ENCODE results near the gene PCGF6.

PCGF6 gene

GRCh38 chr10:103257812-103258211, 93.1 kb downstream of the PCGF6 start:
- no peaks in the 10 kb centered on the region for H3K27me3 ChIP-seq (ENCODE audit: insufficient read depth, low read length)
- no peaks in the 10 kb centered on the region for H3K9me2 ChIP-seq (ENCODE audit: low read depth, low read length)
- no peaks in the 10 kb centered on the region for H3K36me3 ChIP-seq (ENCODE audit: insufficient read depth, low read length)
- no peaks in the 10 kb centered on the region for H3F3A ChIP-seq (ENCODE audit: insufficient read depth, low read length)
- no peaks in the 10 kb centered on the region for H3K9me3 ChIP-seq (ENCODE audit: low read length)
- H3K4me2 ChIP-seq (ENCODE audit: low read length), result no peak overlapping the region
- H4K20me1 ChIP-seq (ENCODE audit: insufficient read depth, low read length), result no peaks in the 10 kb centered on the region
- H3K79me2 ChIP-seq (ENCODE audit: insufficient read depth, low read length), result no peaks in the 10 kb centered on the region
- TF ChIP-seq, protein P1, sequence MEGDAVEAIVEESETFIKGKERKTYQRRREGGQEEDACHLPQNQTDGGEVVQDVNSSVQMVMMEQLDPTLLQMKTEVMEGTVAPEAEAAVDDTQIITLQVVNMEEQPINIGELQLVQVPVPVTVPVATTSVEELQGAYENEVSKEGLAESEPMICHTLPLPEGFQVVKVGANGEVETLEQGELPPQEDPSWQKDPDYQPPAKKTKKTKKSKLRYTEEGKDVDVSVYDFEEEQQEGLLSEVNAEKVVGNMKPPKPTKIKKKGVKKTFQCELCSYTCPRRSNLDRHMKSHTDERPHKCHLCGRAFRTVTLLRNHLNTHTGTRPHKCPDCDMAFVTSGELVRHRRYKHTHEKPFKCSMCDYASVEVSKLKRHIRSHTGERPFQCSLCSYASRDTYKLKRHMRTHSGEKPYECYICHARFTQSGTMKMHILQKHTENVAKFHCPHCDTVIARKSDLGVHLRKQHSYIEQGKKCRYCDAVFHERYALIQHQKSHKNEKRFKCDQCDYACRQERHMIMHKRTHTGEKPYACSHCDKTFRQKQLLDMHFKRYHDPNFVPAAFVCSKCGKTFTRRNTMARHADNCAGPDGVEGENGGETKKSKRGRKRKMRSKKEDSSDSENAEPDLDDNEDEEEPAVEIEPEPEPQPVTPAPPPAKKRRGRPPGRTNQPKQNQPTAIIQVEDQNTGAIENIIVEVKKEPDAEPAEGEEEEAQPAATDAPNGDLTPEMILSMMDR (IDR thresholded peaks at IDR 0.05; ENCODE audit: low read length), result no peak
- TF ChIP-seq EZH2 (IDR thresholded peaks at IDR 0.05; ENCODE audit: borderline replicate concordance, low read length), result no peak
- no peaks in the 10 kb centered on the region for H3K4me1 ChIP-seq (ENCODE audit: insufficient read depth, low read length, severe bottlenecking)
- H3K27ac ChIP-seq (ENCODE audit: low read depth, low read length, poor library complexity, severe bottlenecking), result no peak overlapping the region
- H3K9ac ChIP-seq (ENCODE audit: low read length), result no peak overlapping the region
- H2AFZ ChIP-seq (ENCODE audit: low read length), result no peak overlapping the region
- H3K4me3 ChIP-seq (ENCODE audit: low read depth, low read length, poor library complexity, severe bottlenecking), result no peak overlapping the region

DNA sequence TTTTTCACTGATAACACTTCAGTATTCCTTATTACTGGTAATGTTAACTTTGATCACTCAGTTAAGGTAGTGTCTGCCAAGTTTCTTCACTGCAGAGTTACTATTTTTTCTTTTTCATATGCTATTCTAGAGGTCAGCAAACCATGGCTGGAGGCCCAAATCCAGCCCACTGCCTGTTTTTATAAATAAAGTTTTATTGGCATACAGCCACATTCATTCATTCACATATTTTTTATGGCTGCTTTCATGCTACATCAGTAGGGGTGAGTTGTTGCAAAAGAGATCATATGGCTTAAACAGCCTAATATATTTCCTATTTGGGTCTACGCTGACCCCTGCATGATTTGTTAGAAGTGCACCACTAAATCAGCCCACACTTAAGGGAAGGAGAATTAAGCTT, 94.3 kb downstream of the PCGF6 start:
- H3K27me3 ChIP-seq (ENCODE audit: insufficient read depth, low read length), result no peaks in the 10 kb centered on the region
- no peaks in the 10 kb centered on the region for H3K4me1 ChIP-seq (ENCODE audit: insufficient read depth, low read length, severe bottlenecking)
- H3K27ac ChIP-seq (ENCODE audit: low read depth, low read length, poor library complexity, severe bottlenecking), result no peak overlapping the region
- no peak overlapping the region for H2AFZ ChIP-seq (ENCODE audit: low read length)
- no peak overlapping the region for H3K9ac ChIP-seq (ENCODE audit: low read length)
- no peak overlapping the region for H3K4me2 ChIP-seq (ENCODE audit: low read length)
- H3K36me3 ChIP-seq (ENCODE audit: insufficient read depth, low read length), result no peaks in the 10 kb centered on the region
- H4K20me1 ChIP-seq (ENCODE audit: insufficient read depth, low read length), result no peaks in the 10 kb centered on the region
- no peak for TF ChIP-seq EZH2 (IDR thresholded peaks at IDR 0.05; ENCODE audit: borderline replicate concordance, low read length)
- TF ChIP-seq, protein P1 (IDR thresholded peaks at IDR 0.05; ENCODE audit: low read length), result no peak
- no peaks in the 10 kb centered on the region for H3F3A ChIP-seq (ENCODE audit: insufficient read depth, low read length)
- H3K79me2 ChIP-seq (ENCODE audit: insufficient read depth, low read length), result no peaks in the 10 kb centered on the region
- no peak overlapping the region for H3K4me3 ChIP-seq (ENCODE audit: low read depth, low read length, poor library complexity, severe bottlenecking)
- no peaks in the 10 kb centered on the region for H3K9me3 ChIP-seq (ENCODE audit: low read length)
- no peaks in the 10 kb centered on the region for H3K9me2 ChIP-seq (ENCODE audit: low read depth, low read length)

- H2AFZ ChIP-seq (ENCODE audit: low read length), result no peak overlapping the region
- no peaks in the 10 kb centered on the region for H3K79me2 ChIP-seq (ENCODE audit: insufficient read depth, low read length)
- H3K27ac ChIP-seq (ENCODE audit: low read depth, low read length, poor library complexity, severe bottlenecking), result no peak overlapping the region
- no peaks in the 10 kb centered on the region for H3K27me3 ChIP-seq (ENCODE audit: insufficient read depth, low read length)
- no peak overlapping the region for H3K4me2 ChIP-seq (ENCODE audit: low read length)
- H3K9me2 ChIP-seq (ENCODE audit: low read depth, low read length), result no peaks in the 10 kb centered on the region
- TF ChIP-seq EZH2 (IDR thresholded peaks at IDR 0.05; ENCODE audit: borderline replicate concordance, low read length), result no peak
- TF ChIP-seq, protein P1 (IDR thresholded peaks at IDR 0.05; ENCODE audit: low read length), result no peak
- H3K4me1 ChIP-seq (ENCODE audit: insufficient read depth, low read length, severe bottlenecking), result no peaks in the 10 kb centered on the region
- H3K9me3 ChIP-seq (ENCODE audit: low read length), result no peaks in the 10 kb centered on the region
- no peaks in the 10 kb centered on the region for H3K36me3 ChIP-seq (ENCODE audit: insufficient read depth, low read length)
- no peaks in the 10 kb centered on the region for H3F3A ChIP-seq (ENCODE audit: insufficient read depth, low read length)
- H4K20me1 ChIP-seq (ENCODE audit: insufficient read depth, low read length), result no peaks in the 10 kb centered on the region
- H3K4me3 ChIP-seq (ENCODE audit: low read depth, low read length, poor library complexity, severe bottlenecking), result no peak overlapping the region
- H3K9ac ChIP-seq (ENCODE audit: low read length), result no peak overlapping the region
Observed at GRCh38 chr10:103254538-103255325, 96.2 kb downstream of the PCGF6 start.
